ENCODE data around the gene B3GALNT1.

The B3GALNT1 gene

GRCh38 chr3:161073181-161073580, 32.0 kb downstream of the B3GALNT1 start:
- DNase-seq (no peak), ATAC-seq (no peak)

- ATAC-seq, result no peak
- no peak for DNase-seq
Measured at GRCh38 chr3:161072751-161073150, 32.4 kb downstream of the B3GALNT1 start.

GRCh38 chr3:161072211-161072621, 32.9 kb downstream of the B3GALNT1 start:
- DNase-seq (no peak), ATAC-seq (no peak)

- DNase-seq, result no peak
- no peak for ATAC-seq
Measured at GRCh38 chr3:161070980-161071663, 34.0 kb downstream of the B3GALNT1 start.

- ATAC-seq (no peak), DNase-seq (no peak)
Measured at GRCh38 chr3:161070252-161070930, 34.8 kb downstream of the B3GALNT1 start.

- peak; percentile 81 for ATAC-seq
- DNase-seq, result no peak
Measured at GRCh38 chr3:161069511-161070251, 35.5 kb downstream of the B3GALNT1 start.

- ATAC-seq, result no peak
- DNase-seq, result no peak
Measured at GRCh38 chr3:161067335-161067734, 37.8 kb downstream of the B3GALNT1 start.

- DNase-seq (no peak), ATAC-seq (no peak)
Measured at GRCh38 chr3:161066930-161067329, 38.2 kb downstream of the B3GALNT1 start.

GRCh38 chr3:161064413-161064812, 40.7 kb downstream of the B3GALNT1 start:
- DNase-seq, result no peak
- no peak for ATAC-seq

GRCh38 chr3:161054860-161055604, 50.1 kb downstream of the B3GALNT1 start:
- ATAC-seq, result no peak
- no peak for DNase-seq

GRCh38 chr3:161051856-161052255, 53.3 kb downstream of the B3GALNT1 start:
- ATAC-seq (peak; percentile 26), DNase-seq (peak; percentile 24)

GRCh38 chr3:161050935-161051334, 54.2 kb downstream of the B3GALNT1 start:
- ATAC-seq (no peak), DNase-seq (no peak)

GRCh38 chr3:161049683-161050248, 55.4 kb downstream of the B3GALNT1 start:
- no peak for DNase-seq
- no peak for ATAC-seq

- ATAC-seq, result no peak
- no peak for DNase-seq
Measured at GRCh38 chr3:161043336-161044035, 61.7 kb downstream of the B3GALNT1 start.

- DNase-seq (no peak), ATAC-seq (no peak)
Measured at GRCh38 chr3:161042023-161042501, 63.1 kb downstream of the B3GALNT1 start.

GRCh38 chr3:161038725-161039124, 66.4 kb downstream of the B3GALNT1 start:
- no peak for DNase-seq
- no peak for ATAC-seq

GRCh38 chr3:161035711-161036110, 69.4 kb downstream of the B3GALNT1 start:
- DNase-seq, result no peak

GRCh38 chr3:161034913-161035550, 70.1 kb downstream of the B3GALNT1 start:
- DNase-seq, result peak; percentile 24
- ATAC-seq, result peak; percentile 69

More at GRCh38 chr3:161035711-161036110, 69.4 kb downstream of the B3GALNT1 start:
- no peak for ATAC-seq
